ENCODE results near the gene NDUFS3.

- TF ChIP-seq GATA3 (IDR thresholded peaks at IDR 0.05; ENCODE audit: low read depth, low read length) = no peak
- no peak for TF ChIP-seq GATA2 (IDR thresholded peaks at IDR 0.05; ENCODE audit: low read depth, low read length)
Observed at GRCh38 chr11:47595967-47596366, 17.1 kb downstream of the NDUFS3 start.

Measured in SH-SY5Y (cell line).